Measurements from ENCODE around the gene TMEM94. TPM values are rescaled to one million over a fixed set of nuclear protein-coding genes. Genes with fewer than 3 reads are reported as not detected.

The TMEM94 gene
- total RNA-seq, 4 donors from 2014 or later = 31.0 to 50.3 (median 42.8) TPM

- 63 to 80% methylated on average over 1 of the region's 1 CpG for WGBS, 2 donors (ENCODE audit: low coverage in 1 of 2)
- Histone ChIP-seq H3K36me3 (no peaks in the 10 kb centered on the region), H3K4me3 (no peak overlapping the region), H3K4me1 (peaks cover 0 to 42% (median 21%) of the 10 kb centered on the region in 3 donors), H3K9me3 (no peaks in the 10 kb centered on the region), H3K27ac (peak overlapping the region in 3 of 4 donors; percentile 25 to 49 (median 48)), H3K27me3 (no peaks in the 10 kb centered on the region)
- no peak for ATAC-seq
- TF ChIP-seq POLR2AphosphoS5 (IDR thresholded peaks at IDR 0.05) (no peak), POLR2A (IDR thresholded peaks at IDR 0.05) (no peak), CTCF (IDR thresholded peaks at IDR 0.05) (no peak), EP300 (IDR thresholded peaks at IDR 0.05) (no peak)
These were observed 2.8 kb downstream of the TMEM94 start for GRCh38 chr17:75459246-75459589.

DNA sequence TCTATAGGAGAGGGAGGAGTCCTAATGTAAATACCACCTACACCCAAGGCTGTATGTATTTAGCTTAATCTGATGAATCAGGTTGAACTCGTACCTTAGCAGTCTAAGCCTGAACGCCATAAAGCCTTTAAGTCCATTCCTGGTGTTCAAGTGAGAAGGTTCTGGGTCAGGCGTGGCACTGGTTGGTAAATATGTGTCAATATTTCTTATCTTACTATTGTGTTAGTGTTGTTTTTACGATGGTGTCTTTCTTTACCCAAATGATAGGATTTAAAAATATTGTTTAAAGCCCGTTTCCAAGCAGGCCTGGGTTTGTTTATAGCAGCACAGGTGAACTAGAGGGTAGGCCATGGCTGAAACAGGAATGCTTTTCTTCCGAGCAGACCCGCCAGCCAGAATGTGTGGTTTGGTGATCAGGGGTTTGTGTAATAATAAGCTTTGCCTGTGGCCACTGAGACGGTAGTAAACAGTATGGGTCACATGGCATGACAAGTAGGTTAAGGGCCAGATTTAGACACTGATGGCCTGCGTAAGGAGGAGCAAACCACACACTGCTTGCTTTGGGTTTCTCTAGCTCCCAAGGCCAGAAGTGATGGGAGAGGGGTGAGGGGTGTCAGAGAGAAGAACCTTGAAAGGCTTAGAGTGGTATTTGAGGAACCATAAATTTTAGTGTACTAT lies 3.3 kb downstream of the TMEM94 start:
- Histone ChIP-seq H3K9me3 (no peaks in the 10 kb centered on the region), H3K4me3 (no peak overlapping the region), H3K4me1 (peaks cover 0 to 42% (median 21%) of the 10 kb centered on the region in 3 donors), H3K36me3 (no peaks in the 10 kb centered on the region), H3K27me3 (no peaks in the 10 kb centered on the region), H3K27ac (peak overlapping the region in 3 of 4 donors; percentile 25 to 49 (median 48))
- ATAC-seq = no peak
- TF ChIP-seq POLR2AphosphoS5 (IDR thresholded peaks at IDR 0.05) (no peak), CTCF (IDR thresholded peaks at IDR 0.05) (no peak), POLR2A (IDR thresholded peaks at IDR 0.05) (no peak), EP300 (IDR thresholded peaks at IDR 0.05) (no peak)
- 73 to 76% methylated on average over 7 to 9 of the region's 9 CpGs for WGBS, 2 donors (ENCODE audit: low coverage in 1 of 2)

- Histone ChIP-seq H3K9me3 (no peaks in the 10 kb centered on the region), H3K36me3 (peaks cover 0 to 4% of the 10 kb centered on the region in 2 donors), H3K4me3 (no peak overlapping the region), H3K4me1 (peaks cover 0 to 42% (median 21%) of the 10 kb centered on the region in 3 donors), H3K27ac (peak overlapping the region in 2 of 4 donors; percentile 25 to 48), H3K27me3 (no peaks in the 10 kb centered on the region)
- no peak for ATAC-seq
- WGBS, 2 donors (ENCODE audit: low coverage in 1 of 2) = 94 to 96% methylated on average over 4 of the region's 4 CpGs
- no peak for TF ChIP-seq POLR2AphosphoS5 (IDR thresholded peaks at IDR 0.05)
- TF ChIP-seq POLR2A (IDR thresholded peaks at IDR 0.05) = no peak
- TF ChIP-seq EP300 (IDR thresholded peaks at IDR 0.05) = no peak
- TF ChIP-seq CTCF (IDR thresholded peaks at IDR 0.05) = no peak
These were observed 3.9 kb downstream of the TMEM94 start for GRCh38 chr17:75460295-75460694.

- Histone ChIP-seq H3K4me1 (peaks cover 0 to 26% (median 10%) of the 10 kb centered on the region in 3 donors), H3K27me3 (no peaks in the 10 kb centered on the region), H3K4me3 (no peak overlapping the region), H3K27ac (no peak overlapping the region), H3K36me3 (peaks cover 0 to 4% of the 10 kb centered on the region in 2 donors), H3K9me3 (no peaks in the 10 kb centered on the region)
- ATAC-seq = no peak
- WGBS, 2 donors (ENCODE audit: low coverage in 1 of 2) = 83 to 100% methylated on average over 1 to 2 of the region's 2 CpGs
- no peak for TF ChIP-seq EP300 (IDR thresholded peaks at IDR 0.05)
- no peak for TF ChIP-seq POLR2AphosphoS5 (IDR thresholded peaks at IDR 0.05)
- TF ChIP-seq CTCF (IDR thresholded peaks at IDR 0.05) = no peak
- no peak for TF ChIP-seq POLR2A (IDR thresholded peaks at IDR 0.05)
These were observed 7.2 kb downstream of the TMEM94 start for GRCh38 chr17:75463603-75464002.

DNA sequence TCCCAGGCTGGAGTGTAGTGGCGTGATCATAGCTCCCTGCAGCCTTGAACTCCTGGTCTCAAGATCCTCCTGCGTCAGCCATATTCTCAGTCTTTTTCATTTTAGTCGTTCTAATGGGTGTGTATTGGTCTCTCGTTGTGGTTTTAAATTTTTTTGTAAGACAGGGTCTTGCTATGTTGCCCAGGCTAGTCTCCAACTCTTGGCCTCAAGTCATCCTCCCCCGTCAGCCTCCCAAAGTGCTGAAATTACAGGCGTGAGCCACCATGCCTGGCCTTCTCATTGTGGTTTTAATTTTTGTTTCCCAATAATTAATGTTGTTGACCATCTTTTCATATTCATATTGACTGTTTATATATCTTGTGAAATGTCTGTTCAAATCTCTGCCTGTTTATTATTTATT lies 8.6 kb downstream of the TMEM94 start:
- Histone ChIP-seq H3K9me3 (no peaks in the 10 kb centered on the region), H3K4me1 (peaks cover 0 to 17% (median under 1%) of the 10 kb centered on the region in 3 donors), H3K36me3 (peaks cover 0 to 4% of the 10 kb centered on the region in 2 donors), H3K4me3 (no peak overlapping the region), H3K27ac (no peak overlapping the region), H3K27me3 (no peaks in the 10 kb centered on the region)
- 80 to 94% methylated on average over 4 to 6 of the region's 6 CpGs for WGBS, 2 donors (ENCODE audit: low coverage in 1 of 2)
- no peak for ATAC-seq
- no peak for TF ChIP-seq POLR2AphosphoS5 (IDR thresholded peaks at IDR 0.05)

Measured in gastroesophageal sphincter (tissue), 4 donors.